ENCODE data around the gene SLC12A7.

The SLC12A7 gene

GRCh38 chr5:1111241-1111726, 579 bp downstream of the SLC12A7 start:
- H3K36me3 ChIP-seq (replicated peaks) = no peaks in the 10 kb centered on the region
- H3K27me3 ChIP-seq (replicated peaks) = peaks cover 17% of the 10 kb centered on the region
- H3K4me3 ChIP-seq (ENCODE audit: low read depth, low read length) = peak overlapping the region; percentile 45
- DNase-seq = no peak
- no peak overlapping the region for H3K27ac ChIP-seq
- in situ Hi-C loops (cut with HindIII; ENCODE audit: low pct_ligation_motif_present, low sequenced_read_pairs) = no loop called here
- TF ChIP-seq, protein P1, sequence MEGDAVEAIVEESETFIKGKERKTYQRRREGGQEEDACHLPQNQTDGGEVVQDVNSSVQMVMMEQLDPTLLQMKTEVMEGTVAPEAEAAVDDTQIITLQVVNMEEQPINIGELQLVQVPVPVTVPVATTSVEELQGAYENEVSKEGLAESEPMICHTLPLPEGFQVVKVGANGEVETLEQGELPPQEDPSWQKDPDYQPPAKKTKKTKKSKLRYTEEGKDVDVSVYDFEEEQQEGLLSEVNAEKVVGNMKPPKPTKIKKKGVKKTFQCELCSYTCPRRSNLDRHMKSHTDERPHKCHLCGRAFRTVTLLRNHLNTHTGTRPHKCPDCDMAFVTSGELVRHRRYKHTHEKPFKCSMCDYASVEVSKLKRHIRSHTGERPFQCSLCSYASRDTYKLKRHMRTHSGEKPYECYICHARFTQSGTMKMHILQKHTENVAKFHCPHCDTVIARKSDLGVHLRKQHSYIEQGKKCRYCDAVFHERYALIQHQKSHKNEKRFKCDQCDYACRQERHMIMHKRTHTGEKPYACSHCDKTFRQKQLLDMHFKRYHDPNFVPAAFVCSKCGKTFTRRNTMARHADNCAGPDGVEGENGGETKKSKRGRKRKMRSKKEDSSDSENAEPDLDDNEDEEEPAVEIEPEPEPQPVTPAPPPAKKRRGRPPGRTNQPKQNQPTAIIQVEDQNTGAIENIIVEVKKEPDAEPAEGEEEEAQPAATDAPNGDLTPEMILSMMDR (IDR thresholded peaks at IDR 0.05; ENCODE audit: low read depth, low read length, missing control alignments) = no peak

GRCh38 chr5:1110307-1111240, 1.3 kb downstream of the SLC12A7 start:
- no peak overlapping the region for H3K27ac ChIP-seq

DNA sequence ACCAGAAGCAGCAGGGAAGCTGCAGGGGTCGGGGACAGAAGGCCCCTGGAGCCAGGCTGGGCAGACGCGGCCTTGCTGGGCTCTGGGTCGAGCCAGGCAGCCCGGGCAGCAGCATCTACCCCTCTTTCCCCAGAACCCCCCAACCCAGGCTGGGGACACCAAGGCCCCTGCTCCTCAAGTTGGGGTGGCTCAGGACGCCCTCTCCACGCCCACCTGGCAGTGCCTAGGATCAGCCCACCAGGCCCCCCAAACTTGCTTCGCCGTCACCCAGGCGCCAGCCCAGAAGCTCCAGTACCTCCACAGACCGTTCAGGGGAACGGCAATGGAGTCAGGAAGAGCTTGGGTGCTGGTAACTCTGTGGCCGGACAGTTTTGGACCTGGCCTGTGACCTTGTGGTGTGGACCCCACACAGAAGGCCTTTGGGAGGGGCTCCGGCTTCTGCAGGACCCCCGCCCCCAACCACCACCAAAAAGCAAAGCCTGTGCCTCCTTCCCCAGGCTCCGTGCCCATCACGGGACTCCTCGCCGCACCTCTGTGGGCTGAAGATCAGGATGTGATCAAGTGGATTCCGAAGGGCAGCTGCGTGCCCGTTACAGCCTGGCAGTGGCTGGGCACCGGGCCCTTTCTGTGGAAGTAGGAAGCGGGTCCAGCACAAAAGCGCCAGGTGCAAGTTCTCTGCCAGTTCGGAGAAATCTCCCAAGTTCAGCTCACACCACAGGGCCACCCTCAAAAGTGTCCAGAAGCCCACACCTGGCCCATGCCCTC, 2.1 kb downstream of the SLC12A7 start:
- in situ Hi-C loops (cut with HindIII; ENCODE audit: low pct_ligation_motif_present, low sequenced_read_pairs) = no loop called here
- no peak overlapping the region for H3K4me3 ChIP-seq (ENCODE audit: low read depth, low read length)
- H3K36me3 ChIP-seq (replicated peaks) = no peaks in the 10 kb centered on the region
- peaks cover 17% of the 10 kb centered on the region for H3K27me3 ChIP-seq (replicated peaks)
- TF ChIP-seq, protein P1 (IDR thresholded peaks at IDR 0.05; ENCODE audit: low read depth, low read length, missing control alignments) = no peak
- no peak for DNase-seq
- no peak overlapping the region for H3K27ac ChIP-seq

More at GRCh38 chr5:1110307-1111240, 1.3 kb downstream of the SLC12A7 start:
- H3K27me3 ChIP-seq (replicated peaks) = peaks cover 17% of the 10 kb centered on the region
- no peaks in the 10 kb centered on the region for H3K36me3 ChIP-seq (replicated peaks)
- TF ChIP-seq, protein P1 (IDR thresholded peaks at IDR 0.05; ENCODE audit: low read depth, low read length, missing control alignments) = no peak
- in situ Hi-C loops (cut with HindIII; ENCODE audit: low pct_ligation_motif_present, low sequenced_read_pairs) = no loop called here
- peak overlapping the region; percentile 45 for H3K4me3 ChIP-seq (ENCODE audit: low read depth, low read length)
- no peak for DNase-seq

- H3K4me3 ChIP-seq (ENCODE audit: low read depth, low read length) = no peak overlapping the region
- TF ChIP-seq, protein P1 (IDR thresholded peaks at IDR 0.05; ENCODE audit: low read depth, low read length, missing control alignments) = no peak
- in situ Hi-C loops (cut with HindIII; ENCODE audit: low pct_ligation_motif_present, low sequenced_read_pairs) = no loop called here
- DNase-seq = no peak
- no peak overlapping the region for H3K27ac ChIP-seq
- peaks cover 17% of the 10 kb centered on the region for H3K27me3 ChIP-seq (replicated peaks)
- no peaks in the 10 kb centered on the region for H3K36me3 ChIP-seq (replicated peaks)
These were observed 3.0 kb downstream of the SLC12A7 start for GRCh38 chr5:1108865-1109174.

GRCh38 chr5:1108023-1108864, 3.6 kb downstream of the SLC12A7 start:
- H3K27me3 ChIP-seq (replicated peaks) = peaks cover 15% of the 10 kb centered on the region
- no peak overlapping the region for H3K27ac ChIP-seq
- no peak for DNase-seq
- H3K4me3 ChIP-seq (ENCODE audit: low read depth, low read length) = no peak overlapping the region
- H3K36me3 ChIP-seq (replicated peaks) = no peaks in the 10 kb centered on the region
- in situ Hi-C loops (cut with HindIII; ENCODE audit: low pct_ligation_motif_present, low sequenced_read_pairs) = no loop called here
- TF ChIP-seq, protein P1 (IDR thresholded peaks at IDR 0.05; ENCODE audit: low read depth, low read length, missing control alignments) = no peak

All from brain microvascular endothelial cell (primary cell).